BJ (cell line): Measurements from ENCODE around the gene USP6NL. TPM values are rescaled to one million over a fixed set of nuclear protein-coding genes. Genes with fewer than 3 reads are reported as not detected.
"Not testable (repeated sequence)": the region's sequence is repeated elsewhere in the genome, so short reads cannot be mapped to it uniquely, and the experiment has no call there.

Experiments
- CTCF ChIA-PET: fragments of 350-600 bp; formaldehyde crosslinking; extraction: SDS; loops from one replicate; lab custom pipeline; 2021; ENCODE audit warnings: antibody characterized with exemption, inconsistent platforms; lab: Yijun Ruan, JAX
- POLR2A ChIA-PET: fragments of 300-600 bp; sonication (Branson Sonifier 250); formaldehyde crosslinking; extraction: SDS; loops from one replicate; lab custom pipeline; 2021; ENCODE audit warnings: antibody characterized with exemption; lab: Charles Lee
- DNase-seq: peaks from one replicate; pipeline ENCODE4 v3.0.0-alpha.2; 2011; ENCODE audit warnings: low read depth
- H3K27me3 ChIP-seq: 2 replicates; pipeline ENCODE4 v1.6.0; 2011; ENCODE audit warnings: low read length; ENCODE audit not compliant: control insufficient read depth, insufficient read depth
- H3K36me3 ChIP-seq: 2 replicates; pipeline ENCODE4 v1.5.1; 2011; ENCODE audit warnings: low read length; ENCODE audit not compliant: control insufficient read depth, insufficient read depth
- H3K4me3 ChIP-seq: 2 replicates; pipeline ENCODE4 v1.5.1; 2011; ENCODE audit warnings: low read depth, mild to moderate bottlenecking, control low read depth, low read length
- CTCF ChIP-seq: IDR thresholded peaks from 2 replicates; pipeline ENCODE4 v1.5.1; 2011; ENCODE audit warnings: low read depth, mild to moderate bottlenecking, control low read depth, inconsistent platforms, low read length, moderate library complexity; ENCODE audit not compliant: insufficient read depth
- polyA plus RNA-seq: library from polyadenylated mRNA; depleted of rRNA; stranded (reverse); fragments of >200 nt; gene quantifications from 2 replicates; pipeline ENCODE4 v1.2.3, GENCODE V29; 2011

USP6NL gene
- polyA plus RNA-seq, 1 experiment = 7.7 TPM

GRCh38 chr10:11498399-11498798 is 113.1 kb downstream of the USP6NL start:
- H3K36me3 ChIP-seq = no peaks in the 10 kb centered on the region; the same call in 1 of the 2 replicates
- no peaks in the 10 kb centered on the region for H3K27me3 ChIP-seq
- CTCF ChIA-PET = interaction anchor here (0.9 kb wide), 1 partner anchor 10 kb away, joined by 3 read pairs; no protein-coding TSS in a partner anchor
- DNase-seq = no peak
- POLR2A ChIA-PET = interaction anchor here (0.6 kb wide), 1 partner anchor 251 kb away, joined by 3 read pairs; no protein-coding TSS in a partner anchor
- H3K4me3 ChIP-seq = no peak overlapping the region
- no peak for TF ChIP-seq CTCF

GRCh38 chr10:11494923-11495322 is 116.5 kb downstream of the USP6NL start:
- peak; percentile 35; the same call in 1 of the 2 replicates for TF ChIP-seq CTCF
- not testable (repeated sequence) for DNase-seq, H3K27me3 ChIP-seq, H3K36me3 ChIP-seq, H3K4me3 ChIP-seq
- ChIA-PET POLR2A (interaction anchor here (0.6 kb wide), 1 partner anchor 82 kb away, joined by 3 read pairs; no protein-coding TSS in a partner anchor), CTCF (interaction anchor here (1.4 to 1.9 kb wide), 3 partner anchors 9 to 263 kb away, joined by 4 to 7 read pairs (median 5); no protein-coding TSS in a partner anchor)

- H3K4me3 ChIP-seq = no peak overlapping the region
- no peak for TF ChIP-seq CTCF
- CTCF ChIA-PET = interaction anchor here (1.2 to 1.4 kb wide), 3 partner anchors 11 to 20 kb away, joined by 3 to 4 read pairs (median 4); no protein-coding TSS in a partner anchor
- POLR2A ChIA-PET = no interaction called here
- H3K27me3 ChIP-seq = no peaks in the 10 kb centered on the region
- peaks cover 4% of the 10 kb centered on the region for H3K36me3 ChIP-seq
- DNase-seq = no peak
Measured at GRCh38 chr10:11493646-11494045, 117.8 kb downstream of the USP6NL start.

- CTCF ChIA-PET = no interaction called here
- POLR2A ChIA-PET = no interaction called here
- DNase-seq = no peak
- no peak for TF ChIP-seq CTCF
- no peaks in the 10 kb centered on the region for H3K27me3 ChIP-seq
- no peak overlapping the region for H3K4me3 ChIP-seq
- H3K36me3 ChIP-seq = peaks cover 4% of the 10 kb centered on the region
Measured at GRCh38 chr10:11491087-11491486, 120.4 kb downstream of the USP6NL start.

GRCh38 chr10:11489591-11489990 is 121.9 kb downstream of the USP6NL start:
- no peak overlapping the region for H3K4me3 ChIP-seq
- ChIA-PET CTCF (no interaction called here), POLR2A (no interaction called here)
- TF ChIP-seq CTCF = no peak
- DNase-seq = no peak
- no peaks in the 10 kb centered on the region for H3K27me3 ChIP-seq
- H3K36me3 ChIP-seq = peaks cover 4% of the 10 kb centered on the region
